GM23338 (cell line): ENCODE measurements around the gene LYPD4. TPM values are rescaled to one million over a fixed set of nuclear protein-coding genes. Genes with fewer than 3 reads are reported as not detected.
A peak's percentile ranks its signal among the peaks of the same experiment; 100 is the strongest.

Experiments
- ATAC-seq: fragments of 200-7000 bp; cut with Tn5 transposase; 3 replicates; pipeline ENCODE4 v1.9.1; 2020
- DNase-seq: peaks from one replicate; pipeline ENCODE4 v3.0.0-alpha.2; 2015; ENCODE audit warnings: low spot score
- H2AFZ ChIP-seq: fragments of 200-600 bp; sonication (generic); 2 replicates; pipeline ENCODE4 v1.8.0; 2016; ENCODE audit warnings: antibody characterized with exemption, mild to moderate bottlenecking, moderate library complexity
- H3F3A ChIP-seq: fragments of 200-600 bp; sonication (generic); replicated peaks from 2 replicates; pipeline ENCODE4 v1.8.0; 2017; ENCODE audit warnings: antibody characterized with exemption, mixed run types, low read depth
- H3K27ac ChIP-seq: fragments of 200-600 bp; sonication (generic); 2 replicates; pipeline ENCODE4 v1.6.1; 2016; ENCODE audit warnings: low read depth
- H3K27me3 ChIP-seq: fragments of 200-600 bp; sonication (generic); 2 replicates; pipeline ENCODE4 v1.8.0; 2016; ENCODE audit warnings: mild to moderate bottlenecking, mixed run types, moderate library complexity; ENCODE audit not compliant: insufficient read depth
- H3K36me3 ChIP-seq: fragments of 200-600 bp; sonication (generic); 2 replicates; pipeline ENCODE4 v1.8.0; 2016; ENCODE audit warnings: mild to moderate bottlenecking; ENCODE audit not compliant: insufficient read depth
- H3K4me1 ChIP-seq: fragments of 200-600 bp; sonication (generic); 2 replicates; pipeline ENCODE4 v1.8.0; 2016; ENCODE audit warnings: mild to moderate bottlenecking, moderate library complexity; ENCODE audit not compliant: insufficient read depth
- H3K4me2 ChIP-seq: fragments of 200-600 bp; sonication (generic); 2 replicates; pipeline ENCODE4 v1.7.1; 2017; ENCODE audit warnings: mixed run types
- H3K4me3 ChIP-seq: fragments of 200-600 bp; sonication (generic); 2 replicates; pipeline ENCODE4 v1.6.1; 2016; ENCODE audit warnings: mixed run types
- H3K79me2 ChIP-seq: fragments of 200-600 bp; sonication (generic); replicated peaks from 2 replicates; pipeline ENCODE4 v1.8.0; 2017; ENCODE audit warnings: mild to moderate bottlenecking; ENCODE audit not compliant: insufficient read depth
- H3K9me2 ChIP-seq: fragments of 200-600 bp; sonication (generic); 2 replicates; pipeline ENCODE4 v1.8.0; 2017; ENCODE audit not compliant: insufficient read depth
- H4K20me1 ChIP-seq: fragments of 200-600 bp; sonication (generic); replicated peaks from 2 replicates; pipeline ENCODE4 v1.8.0; 2017; ENCODE audit warnings: mild to moderate bottlenecking; ENCODE audit not compliant: insufficient read depth
- H3K27ac Mint-ChIP-seq: 2 replicates; pipeline ENCODE4 v1.8.0; 2020; ENCODE audit warnings: inconsistent platforms, mild to moderate bottlenecking, moderate library complexity, mixed read lengths
- H3K27me3 Mint-ChIP-seq: 3 replicates; pipeline ENCODE4 v1.8.0; 2022; ENCODE audit warnings: low read depth, mild to moderate bottlenecking, moderate library complexity, mixed read lengths, inconsistent platforms; ENCODE audit not compliant: insufficient read depth, poor library complexity
- H3K36me3 Mint-ChIP-seq: 3 replicates; pipeline ENCODE4 v1.8.0; 2021; ENCODE audit warnings: low read depth, mild to moderate bottlenecking, inconsistent platforms, moderate library complexity, mixed read lengths
- H3K4me1 Mint-ChIP-seq: 3 replicates; pipeline ENCODE4 v1.8.0; 2020; ENCODE audit warnings: mild to moderate bottlenecking, inconsistent platforms, mixed read lengths
- H3K4me3 Mint-ChIP-seq: 3 replicates; pipeline ENCODE4 v1.8.0; 2021; ENCODE audit warnings: moderate library complexity, mild to moderate bottlenecking, inconsistent platforms, mixed read lengths
- H3K9me3 Mint-ChIP-seq: 3 replicates; pipeline ENCODE4 v1.8.0; 2020; ENCODE audit warnings: moderate library complexity, mild to moderate bottlenecking, inconsistent platforms, mixed read lengths
- CREB1 ChIP-seq: fragments of 250-450 bp; sonication (Bioruptor Pico); IDR thresholded peaks from 2 replicates; pipeline ENCODE4 v1.5.0; 2020; ENCODE audit warnings: low read depth, mild to moderate bottlenecking, moderate library complexity
- CTCF ChIP-seq, 2 experiments: fragments of 200-600 bp in 1 of 2; sonication (generic) in 1 of 2; conservative IDR thresholded peaks; 2 replicates each; pipeline versions ENCODE4 v1.5.1 to v1.6.1; 2016 to 2017; ENCODE audit warnings: antibody characterized with exemption in 2 of 2, low read depth in 2 of 2, mild to moderate bottlenecking in 2 of 2, moderate library complexity in 1 of 2
- EZH2 ChIP-seq: fragments of 200-600 bp; sonication (generic); IDR thresholded peaks from one replicate; pipeline ENCODE4 v1.8.0; 2017; ENCODE audit warnings: antibody characterized with exemption, mild to moderate bottlenecking, low read depth; ENCODE audit not compliant: unreplicated experiment
- EZH2phosphoT487 ChIP-seq: fragments of 200-600 bp; sonication (generic); IDR thresholded peaks from one replicate; pipeline ENCODE4 v1.8.1; 2018; ENCODE audit warnings: antibody characterized with exemption; ENCODE audit not compliant: unreplicated experiment
- JUNB ChIP-seq: IDR thresholded peaks from one replicate; pipeline ENCODE4 v1.6.1; 2016; ENCODE audit warnings: antibody characterized with exemption; ENCODE audit not compliant: unreplicated experiment
- NANOG ChIP-seq: IDR thresholded peaks from 2 replicates; pipeline ENCODE4 v1.6.1; 2016; ENCODE audit warnings: antibody characterized with exemption, borderline replicate concordance
- POLR2AphosphoS5 ChIP-seq: IDR thresholded peaks from 2 replicates; pipeline ENCODE4 v1.6.1; 2016; ENCODE audit warnings: antibody characterized with exemption, low read depth
- REST ChIP-seq: IDR thresholded peaks from one replicate; pipeline ENCODE4 v1.6.1; 2018; ENCODE audit warnings: antibody characterized with exemption; ENCODE audit not compliant: unreplicated experiment
- STAT1 ChIP-seq: IDR thresholded peaks from one replicate; pipeline ENCODE4 v1.6.1; 2016; ENCODE audit warnings: antibody characterized with exemption; ENCODE audit not compliant: unreplicated experiment
- ZNF331 ChIP-seq: fragments of 250-450 bp; sonication (Bioruptor Pico); IDR thresholded peaks from 2 replicates; pipeline ENCODE4 v1.5.0; 2020; ENCODE audit warnings: low read depth, mild to moderate bottlenecking, moderate library complexity
- ZNF462 ChIP-seq: fragments of 250-450 bp; sonication (Bioruptor Pico); IDR thresholded peaks from 2 replicates; pipeline ENCODE4 v1.5.0; 2020; ENCODE audit warnings: mild to moderate bottlenecking, moderate library complexity
- polyA plus RNA-seq: library from polyadenylated mRNA; unstranded; fragments of >200 nt; fragmentation: Nextera tagmentation; extraction: Ambion mirVana; gene quantifications from 2 replicates; pipeline ENCODE4 v1.2.1, GENCODE V29; 2016
- total RNA-seq: library from RNA; depleted of rRNA; stranded (reverse); fragments of >200 nt; shearing (Covaris generic); gene quantifications from 2 replicates; pipeline ENCODE4 v1.2.3, GENCODE V29; 2014

The LYPD4 gene
- total and polyA plus RNA-seq, 2 experiments from 2014 or later = not detected

GRCh38 chr19:41859618-41860418, 15.3 kb upstream of the LYPD4 start, which contains the start of gene RPS19 (continued):
- no peak for TF ChIP-seq REST
- no peak for TF ChIP-seq ZNF331 (CRISPR knock-in tag)
- TF ChIP-seq EZH2 = no peak
- no peak for TF ChIP-seq EZH2phosphoT487
- TF ChIP-seq STAT1 = no peak

GRCh38 chr19:41859213-41859617, 14.7 kb upstream of the LYPD4 start:
- peak overlapping the region; percentile 85 for H3K4me3 Mint-ChIP-seq
- peaks cover 22% of the 10 kb centered on the region for H3K27me3 Mint-ChIP-seq
- Histone ChIP-seq H3K9me2 (no peaks in the 10 kb centered on the region), H4K20me1 (peaks cover 30% of the 10 kb centered on the region), H3K36me3 (peaks cover 35% of the 10 kb centered on the region), H3K4me2 (peak overlapping the region; percentile 68), H3K4me3 (peak overlapping the region; percentile 44), H3K4me1 (peaks cover 30% of the 10 kb centered on the region), H3K79me2 (peaks cover 40% of the 10 kb centered on the region), H3K27ac (peak overlapping the region; percentile 80), H2AFZ (peak overlapping the region; percentile 67; the same call in 1 of the 2 replicates), H3K27me3 (no peaks in the 10 kb centered on the region), H3F3A (peaks cover 35% of the 10 kb centered on the region)
- H3K27ac Mint-ChIP-seq = peak overlapping the region; percentile 82
- DNase-seq = no peak
- peaks cover 33% of the 10 kb centered on the region for H3K4me1 Mint-ChIP-seq
- H3K9me3 Mint-ChIP-seq = peaks cover 3% of the 10 kb centered on the region; the same call in 1 of the 3 replicates
- peak; percentile 89; the same call in 1 of the 3 replicates for ATAC-seq
- peaks cover 39% of the 10 kb centered on the region for H3K36me3 Mint-ChIP-seq
- TF ChIP-seq CREB1 (CRISPR knock-in tag) = no peak
- no peak for TF ChIP-seq ZNF462 (CRISPR knock-in tag)
- TF ChIP-seq NANOG = no peak
- TF ChIP-seq JUNB = no peak
- no peak; a peak in 1 of 4 replicates for TF ChIP-seq CTCF (conservative IDR thresholded peaks at IDR 0.05; ENCODE audit: low read depth in 2 of 2)
- TF ChIP-seq ZNF331 (CRISPR knock-in tag) = no peak
- no peak for TF ChIP-seq EZH2
- no peak for TF ChIP-seq EZH2phosphoT487
- no peak for TF ChIP-seq STAT1
- no peak for TF ChIP-seq POLR2AphosphoS5
